GOT3 (cell line): Measurements from ENCODE around the gene RBM45.

Experiments
- DNase-seq: peaks from one replicate; lab custom pipeline; 2025; ENCODE audit warnings: mixed read lengths; lab: John Stamatoyannopoulos, UW

RBM45 gene

GRCh38 chr2:178159966-178160365, 47.7 kb downstream of the RBM45 start:
- DNase-seq: no peak

DNA sequence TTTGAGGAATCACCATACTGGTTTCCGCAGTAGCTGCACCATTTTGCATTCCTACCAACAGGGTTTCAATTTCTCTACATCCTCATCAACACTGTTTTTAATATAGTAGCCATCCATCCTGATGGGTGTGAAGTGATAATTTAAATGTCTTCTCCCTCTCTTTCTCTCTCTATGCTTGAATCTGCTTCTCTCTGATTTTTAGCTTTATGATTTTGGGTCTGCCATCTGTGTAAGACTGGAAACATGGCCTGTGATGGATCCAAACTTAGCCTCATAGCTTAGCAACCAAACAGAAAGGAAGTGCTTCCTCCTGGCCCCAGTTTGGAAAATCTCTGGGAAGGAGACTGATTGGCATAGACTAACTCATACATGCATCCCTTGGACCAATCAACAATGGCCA, 48.4 kb downstream of the RBM45 start:
- no peak for DNase-seq

DNA sequence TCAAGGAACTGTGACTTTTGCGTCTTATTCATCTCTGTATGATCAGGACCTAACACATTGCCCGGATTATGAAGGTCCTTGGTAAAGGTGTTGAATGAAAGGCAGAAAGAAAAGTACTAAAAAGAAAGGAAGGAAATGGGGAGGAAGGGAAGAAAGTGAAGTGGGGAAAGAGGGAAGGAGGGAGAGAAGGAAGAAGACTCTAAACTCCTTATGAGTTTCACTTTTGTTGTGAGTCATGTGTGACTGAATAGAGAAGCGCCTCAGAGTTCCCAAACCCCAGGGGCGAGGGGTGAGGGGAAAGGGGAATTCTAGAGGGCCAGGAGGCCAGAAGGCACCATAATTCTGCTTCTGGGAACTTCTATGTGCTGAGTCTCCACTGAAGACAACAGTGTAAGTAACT, 51.2 kb downstream of the RBM45 start:
- DNase-seq: no peak

DNA sequence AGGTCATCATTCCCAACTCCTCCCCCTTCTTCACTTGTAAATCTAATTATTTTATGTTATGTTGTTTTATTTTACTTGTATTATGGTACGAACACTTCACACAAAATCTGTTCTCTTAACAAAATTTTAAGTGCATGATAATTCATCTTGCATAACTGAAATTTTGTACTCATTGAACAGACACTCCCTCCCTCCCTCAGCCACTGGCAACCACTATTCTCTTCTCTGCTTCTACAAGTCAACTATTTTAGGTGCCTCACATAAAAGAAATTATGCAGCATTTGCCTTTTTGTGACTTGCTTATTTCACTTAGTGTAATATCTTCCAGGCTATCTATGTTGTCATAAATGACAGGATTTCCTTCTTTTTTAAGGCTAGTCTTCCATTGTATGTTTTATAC, 51.7 kb downstream of the RBM45 start:
- no peak for DNase-seq

GRCh38 chr2:178173657-178174056, 61.4 kb downstream of the RBM45 start:
- no peak for DNase-seq

GRCh38 chr2:178177066-178177679, 64.9 kb downstream of the RBM45 start:
- DNase-seq: no peak
